HG03457 (cell line): ENCODE results near the gene TMEM107.

Source experiments
- ATAC-seq: cut with Tn5 transposase; IDR thresholded peaks from one replicate; pipeline ENCODE4 v1.9.1; 2021; ENCODE audit warnings: moderate number of reproducible peaks; ENCODE audit not compliant: unreplicated experiment

TMEM107 gene

GRCh38 chr17:8138672-8139371 lies 37.4 kb downstream of the TMEM107 start:
- ATAC-seq = peak; percentile 56

DNA sequence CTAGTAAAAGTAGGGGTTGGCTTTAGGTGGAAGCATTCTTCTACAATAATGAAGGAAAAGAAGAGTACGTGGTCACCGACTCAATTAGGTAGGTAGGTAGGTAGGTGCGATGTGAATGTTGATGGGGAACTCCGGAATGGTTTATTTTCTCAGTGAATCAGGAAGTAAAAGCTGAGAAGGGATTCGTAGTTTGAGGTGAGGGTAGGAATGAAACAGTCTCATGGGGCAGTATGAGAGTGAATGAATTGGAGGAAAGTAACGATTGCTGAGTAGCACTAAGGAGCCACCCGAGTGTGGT lies 37.9 kb downstream of the TMEM107 start:
- no peak for ATAC-seq

- no peak for ATAC-seq
These were observed 38.4 kb downstream of the TMEM107 start for GRCh38 chr17:8137645-8138373.

DNA sequence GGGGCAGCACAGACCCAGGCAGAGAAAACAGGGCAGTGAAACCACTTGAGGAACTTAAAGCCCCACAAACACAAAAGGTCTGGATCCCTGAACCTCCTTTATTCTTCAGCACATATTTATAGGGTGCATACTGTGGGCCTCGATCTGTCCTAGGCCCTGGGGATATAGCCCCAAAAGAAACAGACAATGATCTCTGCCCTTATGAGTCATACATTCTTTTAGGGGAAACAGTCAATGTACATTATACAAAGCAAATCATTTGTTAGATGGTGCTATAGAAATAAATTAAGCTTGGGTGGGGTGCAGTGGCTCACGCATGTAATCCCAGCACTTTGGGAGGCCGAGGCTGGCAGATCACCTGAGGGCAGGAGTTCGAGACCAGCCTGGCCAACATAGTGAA lies 42.2 kb downstream of the TMEM107 start:
- ATAC-seq = no peak

DNA sequence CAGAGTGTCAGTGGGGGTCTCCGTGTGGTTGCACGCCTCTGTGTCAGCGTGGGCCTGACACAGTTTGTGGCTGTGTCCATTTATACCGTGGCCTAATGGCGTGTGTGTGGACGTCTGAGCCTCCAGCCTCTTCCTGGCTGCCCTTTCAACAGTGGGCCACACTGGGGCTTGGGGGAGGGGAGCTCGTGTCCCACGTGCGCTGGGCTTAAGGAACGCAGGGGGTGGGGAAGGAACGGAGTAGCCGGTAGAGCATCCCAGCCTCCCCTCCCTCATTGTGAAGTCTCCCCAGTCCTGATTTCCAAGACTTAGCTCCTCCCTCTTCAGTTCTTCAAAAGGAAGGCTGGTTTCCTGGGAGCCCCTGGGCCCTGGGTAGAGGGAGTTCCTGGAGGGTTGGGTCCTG lies 42.8 kb downstream of the TMEM107 start:
- no peak for ATAC-seq

DNA sequence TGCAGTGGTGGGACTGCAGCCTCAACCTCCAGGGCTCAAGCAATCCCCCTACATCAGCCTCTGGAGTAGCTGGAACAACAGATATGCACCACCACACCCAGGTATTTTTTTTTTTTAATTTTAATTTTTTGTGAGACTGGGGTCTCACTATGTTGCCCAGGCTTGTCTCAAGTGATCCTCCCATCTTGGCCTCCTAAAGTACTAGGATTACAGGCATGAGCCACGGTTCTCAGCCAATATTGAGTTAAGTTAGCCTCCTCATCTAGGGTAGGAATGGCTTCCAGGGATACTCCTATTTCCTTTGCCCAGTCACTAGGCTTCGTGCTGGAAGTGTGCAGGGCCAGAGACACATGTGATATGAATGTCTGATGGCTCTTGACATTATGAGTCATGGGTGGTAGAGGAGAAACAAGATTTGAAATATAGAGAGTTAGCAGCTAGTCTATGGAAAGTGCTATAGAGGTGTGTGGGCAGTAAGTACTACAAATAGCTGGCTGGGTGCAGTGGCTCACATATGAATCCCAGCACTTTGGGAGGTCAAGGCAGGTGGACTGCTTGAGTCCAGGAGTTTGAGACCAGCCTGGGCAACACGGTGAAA lies 44.2 kb downstream of the TMEM107 start:
- no peak for ATAC-seq

- no peak for ATAC-seq
These were observed 47.9 kb downstream of the TMEM107 start for GRCh38 chr17:8128125-8128784.

DNA sequence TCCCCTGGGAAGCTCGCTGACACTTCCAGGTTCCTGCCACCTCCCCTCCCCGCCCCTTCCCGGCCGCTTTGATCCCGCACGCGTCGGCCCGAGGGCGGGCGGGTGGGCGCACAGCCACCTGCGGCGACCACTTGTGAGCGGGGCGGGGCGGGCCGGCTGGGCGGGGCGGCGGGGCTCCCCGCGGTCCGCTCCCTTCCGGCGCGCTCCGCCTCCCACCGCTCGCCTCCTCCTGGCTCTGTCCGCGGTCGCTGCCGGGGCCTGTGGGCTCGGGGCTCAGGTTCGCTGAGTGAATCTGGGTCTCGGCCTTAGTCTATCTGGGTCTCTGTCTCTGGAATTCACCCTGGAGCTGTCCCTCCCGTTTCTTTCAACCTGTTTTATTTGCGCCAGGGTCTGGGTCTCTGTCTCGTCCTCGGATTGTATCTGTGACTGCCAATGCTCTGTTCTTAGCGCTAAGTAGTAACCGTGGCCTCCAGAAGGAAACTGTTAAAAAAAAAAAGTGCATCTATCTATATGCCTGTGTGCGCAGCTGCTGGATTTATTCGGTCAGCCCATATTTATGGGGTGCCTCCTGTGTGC lies 49.6 kb downstream of the TMEM107 start:
- no peak for ATAC-seq

DNA sequence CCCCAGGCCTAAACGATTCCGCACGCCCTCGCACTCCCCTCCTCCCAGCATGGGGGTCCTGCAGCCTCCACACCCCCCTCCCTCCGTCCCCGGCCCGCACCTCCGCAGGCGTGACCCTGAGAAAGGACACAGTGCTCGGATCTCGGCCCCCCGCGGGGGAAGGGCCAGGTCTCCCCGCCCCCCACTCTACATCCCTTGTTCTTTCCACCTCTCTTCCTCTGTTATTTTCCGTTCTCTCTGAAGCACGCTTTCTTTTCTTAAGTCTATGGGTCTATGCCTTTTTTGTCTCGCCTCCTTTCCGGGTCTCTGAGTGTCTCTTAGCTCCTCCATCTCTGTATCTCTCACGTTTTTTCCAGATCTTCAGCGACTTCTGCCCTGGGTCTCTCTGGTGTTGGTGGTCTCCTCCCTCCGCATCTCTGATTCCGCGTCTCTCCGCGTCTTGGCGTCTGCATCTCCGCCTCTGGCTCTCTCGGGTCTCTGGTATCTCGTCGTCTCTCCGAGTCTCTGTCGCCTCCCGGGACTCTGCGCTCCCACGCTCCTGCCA lies 50.2 kb downstream of the TMEM107 start:
- ATAC-seq = no peak

- ATAC-seq = no peak
These were observed 50.8 kb downstream of the TMEM107 start for GRCh38 chr17:8125154-8125946.

DNA sequence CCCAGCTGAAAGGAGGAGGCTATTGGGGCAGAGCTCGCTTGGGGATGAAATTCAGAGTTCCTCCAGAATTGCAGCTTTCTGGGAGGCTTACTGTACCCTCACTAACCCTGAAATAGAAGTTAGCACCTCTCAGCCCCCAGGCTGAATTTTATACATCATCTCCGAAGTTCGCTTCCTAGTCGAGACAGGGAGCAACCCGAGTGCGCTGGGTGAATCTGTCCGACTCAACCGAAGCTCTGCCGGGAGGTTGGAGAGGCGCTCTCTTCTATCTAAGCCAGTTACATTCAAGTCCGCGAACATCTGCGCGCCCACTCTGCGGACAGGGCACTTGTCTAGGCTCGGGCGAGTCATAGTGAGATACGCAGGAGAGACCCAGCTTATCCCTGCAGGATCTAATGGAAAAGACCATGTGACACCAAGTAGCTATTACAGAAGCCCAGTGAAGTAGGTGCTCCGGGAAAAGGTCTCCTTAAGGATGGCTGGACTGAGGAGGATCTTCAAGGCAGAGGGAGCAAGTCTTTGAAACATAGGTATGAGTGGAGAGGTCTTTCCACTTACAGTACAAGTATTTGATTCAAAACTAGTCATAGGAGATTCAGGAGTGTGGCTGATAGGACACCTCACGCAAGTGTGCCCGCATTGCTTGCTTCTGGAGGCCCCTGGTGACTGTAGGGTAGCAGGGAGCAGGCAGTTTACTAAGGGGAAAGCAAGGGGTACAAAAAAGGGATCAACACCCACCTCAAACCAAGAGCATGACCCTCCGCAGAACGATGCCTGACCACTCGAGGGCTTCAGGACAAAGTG lies 51.6 kb downstream of the TMEM107 start:
- no peak for ATAC-seq

DNA sequence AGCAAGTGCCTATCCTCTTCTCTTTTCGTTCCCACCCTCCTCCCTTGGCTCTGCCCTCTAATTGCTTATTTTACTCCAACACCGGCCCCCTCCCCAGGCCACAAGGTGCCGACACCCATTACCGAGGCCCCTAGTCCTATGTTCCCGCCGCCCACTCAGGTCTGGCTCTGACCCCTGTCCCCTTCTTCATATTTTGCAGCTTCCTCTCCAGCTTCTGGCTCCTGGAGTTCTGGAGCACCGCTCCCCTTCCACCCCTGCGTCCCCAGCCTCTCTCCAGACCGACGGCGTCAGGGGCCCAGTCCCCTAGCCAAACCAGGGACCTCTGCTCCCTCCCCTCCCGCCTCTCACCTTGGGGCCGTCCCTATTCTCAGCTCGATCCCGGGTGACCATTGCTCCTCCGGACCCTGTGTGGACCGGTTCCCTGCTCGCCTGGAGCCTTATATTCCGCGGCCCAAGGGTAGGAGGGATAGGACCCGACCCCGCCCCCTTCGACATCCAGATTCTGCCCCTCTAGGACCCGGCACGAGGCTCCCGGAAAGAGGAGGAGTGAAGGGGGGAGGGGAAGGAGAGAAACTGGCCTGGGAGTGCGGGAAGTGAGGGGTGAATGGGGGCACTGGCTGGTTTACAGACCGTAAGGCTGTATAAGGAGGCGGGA lies 52.4 kb downstream of the TMEM107 start, which contains the start of gene HES7:
Gene HES7 (minus strand): TSS at position 412 of the 655 bp plus-strand sequence. CDS start 22 bp downstream, at position 390.
- no peak for ATAC-seq

DNA sequence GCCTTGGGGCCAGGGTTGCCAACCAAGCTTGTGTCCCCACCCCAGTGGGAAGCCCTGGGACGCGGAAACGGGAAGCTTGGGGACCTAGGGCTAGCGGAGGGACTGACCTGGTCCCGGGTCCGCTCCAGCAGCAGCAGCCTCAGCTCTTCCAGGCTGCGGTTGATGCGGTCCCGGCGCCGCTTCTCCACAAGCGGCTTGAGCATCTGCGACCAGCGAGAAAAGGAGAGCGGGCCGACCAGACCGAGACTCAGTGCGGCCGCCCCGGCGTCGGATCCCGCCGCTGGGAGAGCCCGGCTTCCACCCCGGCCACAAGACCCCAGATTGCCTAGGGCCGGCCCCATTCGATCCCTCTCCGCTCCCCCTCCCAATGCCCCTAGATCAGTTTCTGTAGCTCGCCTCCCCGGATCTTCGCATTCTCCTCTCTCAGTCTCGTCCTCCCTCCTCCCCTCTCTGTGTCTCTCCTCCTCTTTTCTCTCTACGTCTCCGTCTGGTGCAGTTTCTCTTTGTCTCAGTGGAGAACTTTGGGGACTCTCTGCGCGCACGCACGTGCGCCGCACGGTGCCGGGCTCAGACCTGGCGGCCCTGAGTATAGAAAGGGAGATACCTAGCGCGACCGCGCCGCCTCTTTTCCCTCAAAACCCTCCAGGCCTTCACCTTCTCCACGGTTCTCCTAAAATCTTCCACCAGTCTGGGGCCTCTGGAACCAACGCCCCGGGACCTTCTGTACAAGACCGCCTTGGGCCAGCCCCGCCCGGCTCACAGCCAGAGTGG lies 53.1 kb downstream of the TMEM107 start:
- ATAC-seq = no peak
